LHCN-M2 (cell line): ENCODE results near the gene CTAGE8. TPM values are rescaled to one million over a fixed set of nuclear protein-coding genes. Genes with fewer than 3 reads are reported as not detected.
"Not testable (repeated sequence)": the region's sequence is repeated elsewhere in the genome, so short reads cannot be mapped to it uniquely, and the experiment has no call there.

Source experiments
- DNase-seq: peaks from one replicate; pipeline ENCODE4 v3.0.0-alpha.2; 2012; ENCODE audit warnings: low read depth
- polyA plus RNA-seq: library from polyadenylated mRNA; unstranded; fragments of >200 nt; gene quantifications from one replicate; pipeline ENCODE4 v1.2.1, GENCODE V29; 2012; ENCODE audit warnings: missing spikeins
- total RNA-seq: library from RNA; depleted of rRNA; stranded (reverse); fragments of >200 nt; gene quantifications from 2 replicates; pipeline ENCODE4 v1.2.3, GENCODE V29; 2014; rRNA removed

CTAGE8 gene
- total RNA-seq = 0.06 and 0.17 TPM in 2 replicates
- polyA plus RNA-seq = 0.07 TPM

- DNase-seq = not testable (repeated sequence)
Observed at GRCh38 chr7:144269188-144269587, at the start of gene CTAGE8. Gene CTAGE8 (minus strand): TSS chr7:144269288. CDS start chr7:144269250, 38 bp downstream.

- not testable (repeated sequence) for DNase-seq
Observed at GRCh38 chr7:144317537-144317936, 48.4 kb upstream of the CTAGE8 start.

- DNase-seq = not testable (repeated sequence)
Observed at GRCh38 chr7:144311872-144312469, 42.9 kb upstream of the CTAGE8 start, which contains the start of gene OR2A1. Gene OR2A1 (plus strand): TSS chr7:144312419. CDS start chr7:144318125, 5,706 bp downstream.

GRCh38 chr7:144311218-144311617, 42.1 kb upstream of the CTAGE8 start:
- DNase-seq = not testable (repeated sequence)

DNA sequence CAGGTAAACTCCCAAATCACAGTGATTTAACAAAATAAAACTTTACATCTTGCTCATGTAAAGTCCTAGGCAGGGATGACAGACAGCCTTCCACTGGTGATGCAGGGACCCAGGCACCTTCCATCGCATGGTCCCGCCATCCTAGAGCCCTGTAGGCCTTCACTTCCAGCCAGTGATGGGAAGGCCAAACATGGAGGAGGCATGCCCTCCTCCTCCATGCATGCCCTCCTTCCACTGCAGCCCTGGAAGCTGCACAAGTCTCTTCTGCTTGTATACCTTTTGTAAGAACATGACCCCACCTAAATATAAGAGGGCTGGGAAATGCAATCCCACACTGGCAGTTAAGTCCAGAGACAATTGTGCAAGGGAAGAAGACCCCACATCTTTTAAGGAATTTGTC, 40.6 kb upstream of the CTAGE8 start:
- not testable (repeated sequence) for DNase-seq

GRCh38 chr7:144305156-144305555, 36.1 kb upstream of the CTAGE8 start:
- DNase-seq = not testable (repeated sequence)

- not testable (repeated sequence) for DNase-seq
Observed at GRCh38 chr7:144303607-144304006, 34.5 kb upstream of the CTAGE8 start.

DNA sequence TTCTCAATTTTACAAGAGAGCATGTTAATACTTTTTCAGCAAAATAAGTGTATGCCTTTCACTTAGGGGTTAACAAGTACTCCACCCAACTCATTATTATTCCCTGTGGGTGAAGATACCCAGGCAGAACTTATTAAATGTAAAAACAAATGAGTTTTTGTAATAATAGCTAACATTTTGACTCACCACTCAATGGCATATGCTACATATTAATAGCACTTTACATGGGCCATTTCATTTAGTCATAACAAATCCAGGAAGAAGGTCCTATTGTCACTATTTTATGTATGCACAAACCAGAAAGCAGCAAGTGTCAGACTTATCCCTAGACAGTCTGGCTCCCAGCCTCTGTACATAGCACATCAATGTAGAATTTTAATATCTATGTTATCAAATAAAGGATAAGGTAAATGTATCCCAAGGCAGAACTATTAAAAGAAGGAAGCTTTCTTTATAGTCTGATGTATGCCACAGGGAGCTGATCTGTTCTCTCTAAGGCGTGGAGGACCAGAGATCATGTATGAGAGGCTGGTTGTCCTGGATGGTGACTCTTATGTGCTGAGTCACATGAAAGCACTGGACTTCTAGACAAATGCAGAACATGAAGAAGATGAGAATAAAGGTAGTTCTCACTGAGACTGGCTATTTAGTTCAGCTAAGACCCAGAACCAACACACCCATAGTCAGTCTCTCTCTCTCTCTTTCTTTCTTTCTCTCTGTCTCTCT, 33.7 kb upstream of the CTAGE8 start:
- not testable (repeated sequence) for DNase-seq

GRCh38 chr7:144293794-144294499, 24.9 kb upstream of the CTAGE8 start:
- DNase-seq = not testable (repeated sequence)

- DNase-seq = not testable (repeated sequence)
Observed at GRCh38 chr7:144292384-144293161, 23.5 kb upstream of the CTAGE8 start.

- not testable (repeated sequence) for DNase-seq
Observed at GRCh38 chr7:144291607-144292006, 22.5 kb upstream of the CTAGE8 start.

DNA sequence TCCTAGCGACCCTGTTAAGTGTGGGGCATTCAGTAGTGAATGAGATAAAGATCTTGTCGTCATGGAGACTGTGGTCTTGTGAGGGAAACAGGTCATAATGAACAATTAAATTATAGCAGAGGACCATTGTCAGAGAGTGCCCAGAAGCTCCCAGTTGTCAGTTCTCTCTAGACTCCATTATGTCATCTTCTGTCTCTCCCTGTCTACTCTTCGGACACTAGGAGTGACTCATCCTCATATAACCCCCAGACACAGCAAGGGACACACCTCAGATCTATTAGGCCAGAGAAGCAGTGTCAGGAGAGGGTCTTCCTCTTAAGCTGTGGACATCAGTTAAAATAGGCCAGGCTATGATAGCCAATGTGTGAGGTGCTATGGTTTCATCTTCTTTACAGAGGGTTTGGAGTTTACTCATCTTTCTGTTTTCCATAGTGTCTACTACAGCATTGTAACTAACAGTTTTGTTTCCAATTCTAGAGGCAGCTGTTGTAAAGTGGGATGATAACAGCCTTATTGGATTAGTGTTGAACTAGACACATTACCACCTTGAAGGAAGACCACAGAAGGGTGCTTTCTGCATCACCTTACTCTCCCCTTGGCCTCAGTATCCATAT, 18.2 kb upstream of the CTAGE8 start:
- not testable (repeated sequence) for DNase-seq

GRCh38 chr7:144283716-144284115, 14.6 kb upstream of the CTAGE8 start:
- not testable (repeated sequence) for DNase-seq

GRCh38 chr7:144282490-144282889, 13.4 kb upstream of the CTAGE8 start:
- DNase-seq = not testable (repeated sequence)

- DNase-seq = not testable (repeated sequence)
Observed at GRCh38 chr7:144281981-144282380, 12.9 kb upstream of the CTAGE8 start.

- not testable (repeated sequence) for DNase-seq
Observed at GRCh38 chr7:144280010-144280409, 10.9 kb upstream of the CTAGE8 start.

DNA sequence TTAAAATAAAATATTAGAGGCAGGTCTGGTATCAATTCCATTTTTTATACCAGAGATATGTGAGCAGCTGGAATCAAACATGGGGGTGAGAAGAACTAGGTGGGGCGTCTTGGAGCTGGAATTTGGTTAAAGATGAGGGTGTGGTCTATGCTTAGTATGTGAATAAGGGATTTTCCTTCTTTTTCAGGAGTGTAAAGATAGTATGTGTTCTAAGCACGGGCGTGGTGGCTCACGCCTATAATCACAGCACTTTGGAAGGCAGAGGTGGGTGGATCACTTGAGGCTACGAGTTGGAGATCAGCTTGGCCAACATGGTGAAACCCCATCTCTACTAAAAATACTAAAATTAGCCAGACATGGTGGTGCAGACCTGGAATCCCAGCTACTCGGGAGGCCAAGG, 6.2 kb upstream of the CTAGE8 start:
- not testable (repeated sequence) for DNase-seq

GRCh38 chr7:144264692-144265091, 4.4 kb downstream of the CTAGE8 start, which contains the start of gene OR2A7:
Gene OR2A7 (minus strand): TSS chr7:144264792. CDS start chr7:144259628, 5,164 bp downstream.
- not testable (repeated sequence) for DNase-seq

GRCh38 chr7:144262128-144262527, 7.0 kb downstream of the CTAGE8 start:
- DNase-seq = not testable (repeated sequence)

- DNase-seq = not testable (repeated sequence)
Observed at GRCh38 chr7:144259067-144259466, 10.0 kb downstream of the CTAGE8 start.

DNA sequence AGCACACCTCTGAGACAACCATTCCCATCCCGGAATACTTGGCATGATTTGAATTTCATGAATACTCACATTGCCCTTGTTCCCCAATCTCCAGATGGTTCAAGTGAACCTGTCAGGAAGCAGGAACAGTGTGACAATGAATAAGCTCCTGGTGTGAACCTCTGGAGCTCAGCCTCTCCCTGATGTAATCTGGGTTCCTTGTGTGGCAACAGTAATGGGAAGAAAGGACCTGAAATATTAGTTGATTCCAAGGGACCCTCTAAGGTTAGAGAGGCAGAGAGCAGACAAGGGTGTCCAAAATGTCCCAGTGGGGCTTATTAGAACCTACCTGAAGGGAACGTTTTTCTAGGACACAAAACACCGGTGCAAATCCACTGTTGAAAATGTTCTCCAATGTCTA, 13.0 kb downstream of the CTAGE8 start:
- DNase-seq = peak; percentile 1
